Breast epithelium (tissue), 3 donors: ENCODE data around the gene MMD.

Source experiments
- CTCF ChIP-seq, 3 donors: fragments of 450-650 bp; IDR thresholded peaks; one replicate each; pipeline ENCODE4 v1.5.1; 2016 to 2017; ENCODE audit warnings: antibody characterized with exemption in 3 of 3, mild to moderate bottlenecking in 3 of 3, moderate library complexity in 3 of 3
- POLR2A ChIP-seq: fragments of 450-650 bp; IDR thresholded peaks from one replicate; pipeline ENCODE4 v1.6.1; 2016; ENCODE audit warnings: antibody characterized with exemption, mild to moderate bottlenecking, moderate library complexity
- POLR2AphosphoS5 ChIP-seq, 3 donors: sonication (generic); formaldehyde crosslinking; IDR thresholded peaks; one replicate each; pipeline ENCODE4 v1.6.1; 2017; ENCODE audit warnings: antibody characterized with exemption in 3 of 3

GRCh38 chr17:55442953-55443683 is 21.5 kb upstream of the MMD start:
- no peak for TF ChIP-seq POLR2AphosphoS5 (IDR thresholded peaks at IDR 0.05)
- no peak for TF ChIP-seq CTCF (IDR thresholded peaks at IDR 0.05)
- TF ChIP-seq POLR2A: no peak
